ENCODE measurements around the gene TMEM117. TPM values are rescaled to one million over a fixed set of nuclear protein-coding genes. Genes with fewer than 3 reads are reported as not detected.
A peak's percentile ranks its signal among the peaks of the same experiment; 100 is the strongest.
"Not testable (repeated sequence)": the region's sequence is repeated elsewhere in the genome, so short reads cannot be mapped to it uniquely, and the experiment has no call there.

The TMEM117 gene
- total RNA-seq, 2 donors from 2014 or later, result 1.5 to 2.8 TPM

DNA sequence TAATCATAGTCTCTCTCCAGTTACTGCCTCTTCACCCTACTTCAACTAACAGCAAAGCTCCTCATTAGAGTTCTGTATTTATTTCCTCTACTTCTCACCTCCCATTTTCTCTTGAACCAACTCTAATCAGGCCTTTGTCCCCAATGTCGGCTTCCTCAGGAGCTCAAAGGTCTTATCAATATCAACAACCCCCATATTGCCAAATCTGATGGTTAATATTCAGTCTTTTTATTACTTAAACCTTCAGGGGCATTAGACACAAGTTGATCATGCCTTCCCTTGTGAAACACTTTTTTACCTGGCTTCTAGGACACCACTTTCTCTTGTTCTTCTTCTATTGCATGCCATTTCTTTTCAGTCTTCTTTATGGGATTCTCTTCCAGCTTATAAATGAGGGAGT, 531.3 kb downstream of the TMEM117 start:
- Mint-ChIP-seq H3K9me3 (no peaks in the 10 kb centered on the region), H3K27ac (no peak overlapping the region), H3K36me3 (no peaks in the 10 kb centered on the region)
- ATAC-seq, result no peak
- DNase-seq (ENCODE audit: low spot score in 2 of 2), result no peak

DNA sequence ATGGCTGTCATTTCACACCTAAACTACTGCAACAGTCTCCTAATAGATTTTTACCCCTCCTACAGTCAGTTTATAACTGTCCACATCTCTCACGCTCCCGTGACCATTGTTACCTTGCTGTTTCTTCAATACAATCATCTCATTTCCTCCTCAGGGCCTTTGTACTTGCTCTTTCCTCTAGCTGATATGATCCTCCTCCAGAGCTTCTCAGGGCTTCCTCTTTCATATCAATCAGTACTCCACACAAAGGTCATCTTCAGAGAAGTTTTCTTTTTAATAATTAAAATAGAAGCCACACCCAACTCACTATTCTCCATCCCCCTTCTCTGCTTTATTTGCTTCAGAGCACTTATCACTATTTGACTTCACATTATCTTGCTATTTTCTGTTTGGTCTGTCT, 532.0 kb downstream of the TMEM117 start:
- DNase-seq (ENCODE audit: low spot score in 2 of 2), result no peak
- Mint-ChIP-seq H3K36me3 (no peaks in the 10 kb centered on the region), H3K27ac (no peak overlapping the region), H3K9me3 (no peaks in the 10 kb centered on the region)
- ATAC-seq, result no peak

- ATAC-seq (no peak), DNase-seq (ENCODE audit: low spot score in 2 of 2) (no peak)
- Mint-ChIP-seq H3K9me3 (no peaks in the 10 kb centered on the region), H3K36me3 (no peaks in the 10 kb centered on the region), H3K27ac (no peak overlapping the region)
Measured at GRCh38 chr12:44369998-44370397, 534.1 kb downstream of the TMEM117 start.

DNA sequence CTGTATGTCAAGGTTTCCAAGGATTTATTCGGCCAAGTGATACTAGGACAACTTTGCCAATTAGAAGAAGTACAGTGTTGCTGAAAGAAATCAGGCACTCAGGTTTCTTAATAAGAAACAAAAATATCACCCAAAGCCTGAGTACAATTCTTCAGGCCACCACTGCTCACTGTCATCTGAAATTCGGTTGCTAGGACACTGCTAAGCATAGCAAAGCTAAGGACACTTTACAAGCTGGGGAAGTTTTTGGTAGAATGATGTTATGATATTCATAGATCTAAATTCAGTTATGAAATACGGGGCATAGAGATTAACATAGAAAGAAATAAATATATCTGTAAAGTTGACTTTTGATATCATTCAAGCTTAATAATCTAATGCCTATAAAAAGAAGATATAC, 535.1 kb downstream of the TMEM117 start:
- Mint-ChIP-seq H3K36me3 (no peaks in the 10 kb centered on the region), H3K9me3 (no peaks in the 10 kb centered on the region), H3K27ac (no peak overlapping the region)
- DNase-seq (ENCODE audit: low spot score in 2 of 2), result no peak
- no peak for ATAC-seq

GRCh38 chr12:44372259-44372658, 536.4 kb downstream of the TMEM117 start:
- ATAC-seq (no peak), DNase-seq (ENCODE audit: low spot score in 2 of 2) (no peak)

GRCh38 chr12:44375694-44376093, 539.8 kb downstream of the TMEM117 start:
- Mint-ChIP-seq H3K36me3 (no peaks in the 10 kb centered on the region), H3K27ac (no peak overlapping the region), H3K9me3 (no peaks in the 10 kb centered on the region)
- DNase-seq (ENCODE audit: low spot score in 2 of 2), result no peak
- ATAC-seq, result no peak

More at GRCh38 chr12:44372259-44372658, 536.4 kb downstream of the TMEM117 start:
- Mint-ChIP-seq H3K27ac (no peak overlapping the region), H3K9me3 (no peaks in the 10 kb centered on the region), H3K36me3 (no peaks in the 10 kb centered on the region)

DNA sequence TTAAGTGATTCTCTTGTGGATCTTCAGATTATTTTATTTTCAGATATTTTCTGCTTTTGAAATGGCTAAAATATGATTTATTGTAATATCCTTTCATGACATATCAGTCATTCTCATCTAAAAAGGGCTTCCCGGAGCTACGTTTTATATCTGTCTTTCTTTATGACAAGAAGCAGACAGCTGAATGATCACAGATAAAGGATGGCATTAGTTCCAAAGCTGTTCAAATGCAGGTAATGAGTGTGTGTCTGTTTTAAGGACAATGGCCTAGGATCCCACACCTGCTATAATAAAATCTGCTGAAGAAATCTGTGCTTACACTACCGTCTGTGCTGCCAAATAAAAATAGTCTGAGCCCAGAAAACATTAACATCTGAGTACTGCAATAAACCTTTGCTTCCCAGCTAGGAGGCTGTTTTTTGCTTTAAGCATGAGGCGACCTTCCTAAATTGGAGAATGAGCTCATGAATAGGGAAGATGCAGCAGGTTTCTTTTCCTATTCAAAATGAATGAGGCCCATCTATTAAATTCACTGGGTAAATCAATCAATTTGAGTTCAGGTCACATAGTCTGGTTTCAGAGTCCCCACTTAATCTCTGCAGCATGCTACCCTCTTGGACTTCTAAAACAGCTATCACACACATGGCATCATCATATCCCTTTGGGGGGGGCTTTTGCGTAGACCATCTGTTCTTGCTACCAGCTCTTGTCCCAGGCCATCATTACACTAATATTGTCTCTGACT, 541.7 kb downstream of the TMEM117 start:
- no peaks in the 10 kb centered on the region for H3K36me3 Mint-ChIP-seq
- DNase-seq (ENCODE audit: low spot score in 2 of 2), result no peak
- H3K9me3 Mint-ChIP-seq, result no peaks in the 10 kb centered on the region
- no peak overlapping the region for H3K27ac Mint-ChIP-seq
- no peak for ATAC-seq

GRCh38 chr12:44379113-44379512, 543.2 kb downstream of the TMEM117 start:
- not testable (repeated sequence) for DNase-seq (ENCODE audit: low spot score in 2 of 2); H3K9me3 Mint-ChIP-seq; ATAC-seq; H3K27ac Mint-ChIP-seq; H3K36me3 Mint-ChIP-seq

- DNase-seq (ENCODE audit: low spot score in 2 of 2), result no peak
- ATAC-seq, result no peak
- Mint-ChIP-seq H3K27ac (no peak overlapping the region), H3K9me3 (no peaks in the 10 kb centered on the region), H3K36me3 (no peaks in the 10 kb centered on the region)
Measured at GRCh38 chr12:44379831-44380230, 544.0 kb downstream of the TMEM117 start.

GRCh38 chr12:44380861-44381260, 545.0 kb downstream of the TMEM117 start:
- H3K27ac Mint-ChIP-seq, result no peak overlapping the region
- DNase-seq (ENCODE audit: low spot score in 2 of 2) (no peak), ATAC-seq (no peak)
- no peaks in the 10 kb centered on the region for H3K9me3 Mint-ChIP-seq
- H3K36me3 Mint-ChIP-seq, result no peaks in the 10 kb centered on the region

GRCh38 chr12:44381341-44381740, 545.5 kb downstream of the TMEM117 start:
- peak overlapping the region in 1 of 2 donors; percentile 34 for H3K27ac Mint-ChIP-seq
- no peak for DNase-seq (ENCODE audit: low spot score in 2 of 2)
- H3K36me3 Mint-ChIP-seq, result no peaks in the 10 kb centered on the region
- no peaks in the 10 kb centered on the region for H3K9me3 Mint-ChIP-seq
- ATAC-seq, result no peak

GRCh38 chr12:44384136-44384535, 548.3 kb downstream of the TMEM117 start:
- Mint-ChIP-seq H3K9me3 (no peaks in the 10 kb centered on the region), H3K27ac (no peak overlapping the region), H3K36me3 (no peaks in the 10 kb centered on the region)
- ATAC-seq (no peak), DNase-seq (ENCODE audit: low spot score in 2 of 2) (no peak)

DNA sequence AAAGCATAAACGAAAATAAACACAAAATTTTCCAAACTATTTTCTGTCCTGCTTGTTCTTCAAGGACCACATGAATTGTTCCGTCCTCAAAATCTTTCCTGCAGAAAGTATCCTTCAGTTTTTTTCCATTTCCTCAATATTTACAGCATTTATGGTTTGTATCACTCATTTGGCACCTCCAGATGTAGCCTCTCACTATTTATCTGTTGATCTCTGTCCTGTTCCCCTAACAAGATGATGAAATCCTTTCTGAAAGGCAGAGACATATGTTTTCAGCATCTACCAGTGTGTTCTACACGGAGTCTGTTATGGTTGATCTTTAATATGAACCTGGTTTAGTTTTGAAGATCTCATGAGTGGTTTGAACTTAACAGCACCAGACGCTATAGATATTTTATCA, 550.1 kb downstream of the TMEM117 start:
- ATAC-seq (no peak), DNase-seq (ENCODE audit: low spot score in 2 of 2) (no peak)
- H3K27ac Mint-ChIP-seq, result no peak overlapping the region
- no peaks in the 10 kb centered on the region for H3K9me3 Mint-ChIP-seq
- no peaks in the 10 kb centered on the region for H3K36me3 Mint-ChIP-seq

DNA sequence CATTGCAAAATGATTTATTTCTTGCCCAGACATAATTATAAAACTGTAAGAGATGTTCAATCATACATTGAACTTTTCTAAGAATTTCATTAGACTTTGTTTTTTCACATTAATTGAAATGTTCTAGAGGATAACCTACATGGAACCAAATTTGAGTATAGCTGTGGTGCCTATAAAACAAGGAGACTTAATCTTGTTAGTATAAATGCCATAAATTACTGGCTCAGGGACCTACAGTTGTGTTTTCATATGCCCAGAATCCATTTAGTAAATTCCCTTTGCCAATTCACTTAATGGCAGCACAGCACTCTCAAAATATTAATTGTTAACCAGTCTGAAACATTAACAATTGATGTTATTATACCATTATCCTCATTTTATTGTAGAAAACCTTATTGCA, 551.7 kb downstream of the TMEM117 start:
- DNase-seq (ENCODE audit: low spot score in 2 of 2) (no peak), ATAC-seq (no peak)
- H3K9me3 Mint-ChIP-seq, result no peaks in the 10 kb centered on the region
- no peaks in the 10 kb centered on the region for H3K36me3 Mint-ChIP-seq
- H3K27ac Mint-ChIP-seq, result no peak overlapping the region

DNA sequence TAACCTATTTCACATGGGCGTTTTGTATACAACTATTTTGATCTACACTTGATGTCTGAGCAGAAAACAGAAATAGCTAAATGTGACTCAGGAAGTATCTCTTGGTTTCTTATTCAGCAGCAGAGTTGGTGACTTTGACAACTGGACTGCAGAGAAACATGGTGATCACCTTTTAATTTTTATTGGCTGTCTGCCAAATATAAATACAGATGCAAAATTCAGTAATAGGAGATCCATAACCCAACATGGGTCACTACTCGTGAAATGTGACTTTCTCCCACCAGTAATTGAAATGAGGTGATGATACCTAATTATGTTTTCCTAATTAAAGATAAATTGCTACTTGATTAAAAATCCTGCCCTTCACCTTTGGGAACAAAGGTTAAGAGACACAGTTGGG, 553.2 kb downstream of the TMEM117 start:
- Mint-ChIP-seq H3K9me3 (no peaks in the 10 kb centered on the region), H3K36me3 (no peaks in the 10 kb centered on the region), H3K27ac (no peak overlapping the region)
- ATAC-seq (no peak), DNase-seq (ENCODE audit: low spot score in 2 of 2) (no peak)

DNA sequence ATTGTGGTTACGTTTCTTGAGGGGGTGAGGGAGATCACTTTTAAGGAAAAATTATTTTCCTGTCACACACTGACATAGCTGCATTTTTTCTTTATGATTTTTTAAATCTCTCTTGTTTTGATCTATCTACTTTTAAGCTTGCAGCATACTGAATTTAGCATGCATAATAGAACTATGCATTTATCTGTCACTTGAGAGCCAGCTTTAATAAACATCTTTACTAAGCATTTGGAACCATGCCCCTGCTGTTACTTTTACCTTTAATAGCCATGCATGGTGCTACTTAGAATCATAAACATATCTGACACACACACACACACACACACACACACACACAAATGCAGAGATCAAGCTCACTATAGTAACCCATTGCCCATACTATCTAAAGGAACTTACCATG, 554.0 kb downstream of the TMEM117 start:
- no peak overlapping the region for H3K27ac Mint-ChIP-seq
- ATAC-seq (no peak), DNase-seq (ENCODE audit: low spot score in 2 of 2) (no peak)
- H3K36me3 Mint-ChIP-seq, result no peaks in the 10 kb centered on the region
- no peaks in the 10 kb centered on the region for H3K9me3 Mint-ChIP-seq

DNA sequence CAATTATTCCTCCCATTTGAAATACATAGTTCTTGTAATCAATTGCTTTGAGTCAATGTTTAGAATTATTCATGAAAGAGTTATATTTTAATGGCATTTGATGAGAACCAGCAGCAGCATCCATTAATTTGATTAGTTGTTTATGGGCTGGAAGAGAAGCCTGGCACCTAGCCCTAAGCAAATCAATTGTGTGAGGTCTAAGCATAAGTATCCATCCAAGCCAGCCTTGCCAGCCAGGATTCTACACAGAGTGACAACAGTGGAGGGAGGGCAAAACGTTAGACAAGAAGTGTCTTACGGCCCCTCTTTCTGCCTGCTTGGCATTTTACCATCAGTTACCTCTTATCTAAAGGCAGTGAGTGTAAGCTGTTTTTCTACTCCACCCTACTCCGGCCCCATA, 561.8 kb downstream of the TMEM117 start:
- ATAC-seq (no peak), DNase-seq (ENCODE audit: low spot score in 2 of 2) (no peak)
- Mint-ChIP-seq H3K27ac (no peak overlapping the region), H3K36me3 (no peaks in the 10 kb centered on the region), H3K9me3 (peaks cover 0 to 4% of the 10 kb centered on the region in 2 donors)

GRCh38 chr12:44403185-44403584, 567.3 kb downstream of the TMEM117 start:
- peaks cover 0 to 5% of the 10 kb centered on the region in 2 donors for H3K36me3 Mint-ChIP-seq
- ATAC-seq (no peak), DNase-seq (ENCODE audit: low spot score in 2 of 2) (no peak)
- no peak overlapping the region for H3K27ac Mint-ChIP-seq
- H3K9me3 Mint-ChIP-seq, result peaks cover 0 to 4% of the 10 kb centered on the region in 2 donors

All from activated naive CD4-positive, alpha-beta T cell treated with anti-CD3 and anti-CD28 coated beads, Interleukin-2, amount 50 U/mL, for 72 hours (primary cell).